Nephron (organoid): ENCODE measurements around the gene HCN3.

Experiments
- H3K27ac Mint-ChIP-seq, 3 experiments: 2 replicates each; pipeline ENCODE4 v1.8.0; 2020; ENCODE audit warnings: mixed read lengths in 3 of 3, mild to moderate bottlenecking in 2 of 3, moderate library complexity in 1 of 3
- H3K27me3 Mint-ChIP-seq: 2 replicates; pipeline ENCODE4 v1.8.0; 2021; ENCODE audit warnings: low read depth, mild to moderate bottlenecking, moderate library complexity, mixed read lengths
- H3K36me3 Mint-ChIP-seq: 2 replicates; pipeline ENCODE4 v1.8.0; 2020; ENCODE audit warnings: low read depth, mixed read lengths
- H3K4me1 Mint-ChIP-seq: 2 replicates; pipeline ENCODE4 v1.8.0; 2020; ENCODE audit warnings: mixed read lengths
- H3K4me3 Mint-ChIP-seq, 3 experiments: 2 replicates each; pipeline ENCODE4 v1.8.0; 2020; ENCODE audit warnings: mild to moderate bottlenecking in 3 of 3, mixed read lengths in 3 of 3, moderate library complexity in 2 of 3
- H3K9me3 Mint-ChIP-seq: 2 replicates; pipeline ENCODE4 v1.8.0; 2020; ENCODE audit warnings: mixed read lengths
- TF ChIP-seq, protein P1 (sequence below), 3 experiments: fragments of 200-600 bp; sonication (generic); IDR thresholded peaks; one replicate each; pipeline ENCODE4 v1.5.0; 2021; ENCODE audit warnings: antibody characterized with exemption in 3 of 3; ENCODE audit not compliant: unreplicated experiment in 3 of 3

Gene HCN3

DNA sequence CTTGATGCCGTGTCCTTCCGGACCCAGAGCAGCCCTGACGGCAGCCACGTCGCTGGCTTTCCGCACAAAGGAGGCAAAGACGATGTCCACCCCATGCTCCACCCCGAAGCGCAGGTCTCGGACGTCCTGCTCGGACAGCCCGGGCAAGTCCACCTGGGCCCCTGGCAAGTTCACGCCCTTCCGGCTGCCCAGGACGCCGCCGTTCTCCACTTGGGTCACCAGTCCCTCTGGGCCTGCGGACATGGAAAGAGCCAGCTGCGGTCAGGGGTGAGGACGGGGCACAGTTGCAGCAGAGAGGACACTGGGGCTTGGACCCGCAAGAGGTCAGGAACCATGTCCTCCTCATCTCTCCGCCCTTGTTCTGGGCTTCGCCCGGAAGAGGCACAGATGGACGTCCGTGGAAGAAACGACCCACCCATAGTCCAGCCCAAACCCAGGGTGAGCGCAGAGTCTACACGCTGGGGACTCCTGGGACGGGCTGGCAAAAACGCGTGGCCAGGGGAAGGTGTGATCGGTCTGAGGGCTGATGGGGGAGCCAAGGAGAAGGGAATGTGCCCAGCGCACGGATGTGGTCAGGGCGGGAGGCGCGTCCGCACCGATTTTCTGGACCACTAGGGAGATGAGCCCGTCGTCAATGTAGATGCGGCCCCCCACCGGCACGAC is 17.4 kb downstream of the HCN3 start:
- H3K4me3 Mint-ChIP-seq, result no peak overlapping the region
- TF ChIP-seq, protein P1, sequence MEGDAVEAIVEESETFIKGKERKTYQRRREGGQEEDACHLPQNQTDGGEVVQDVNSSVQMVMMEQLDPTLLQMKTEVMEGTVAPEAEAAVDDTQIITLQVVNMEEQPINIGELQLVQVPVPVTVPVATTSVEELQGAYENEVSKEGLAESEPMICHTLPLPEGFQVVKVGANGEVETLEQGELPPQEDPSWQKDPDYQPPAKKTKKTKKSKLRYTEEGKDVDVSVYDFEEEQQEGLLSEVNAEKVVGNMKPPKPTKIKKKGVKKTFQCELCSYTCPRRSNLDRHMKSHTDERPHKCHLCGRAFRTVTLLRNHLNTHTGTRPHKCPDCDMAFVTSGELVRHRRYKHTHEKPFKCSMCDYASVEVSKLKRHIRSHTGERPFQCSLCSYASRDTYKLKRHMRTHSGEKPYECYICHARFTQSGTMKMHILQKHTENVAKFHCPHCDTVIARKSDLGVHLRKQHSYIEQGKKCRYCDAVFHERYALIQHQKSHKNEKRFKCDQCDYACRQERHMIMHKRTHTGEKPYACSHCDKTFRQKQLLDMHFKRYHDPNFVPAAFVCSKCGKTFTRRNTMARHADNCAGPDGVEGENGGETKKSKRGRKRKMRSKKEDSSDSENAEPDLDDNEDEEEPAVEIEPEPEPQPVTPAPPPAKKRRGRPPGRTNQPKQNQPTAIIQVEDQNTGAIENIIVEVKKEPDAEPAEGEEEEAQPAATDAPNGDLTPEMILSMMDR (IDR thresholded peaks at IDR 0.05; ENCODE audit: unreplicated experiment in 3 of 3), result no peak
- no peak overlapping the region for H3K27ac Mint-ChIP-seq
- peaks cover 13% of the 10 kb centered on the region for H3K4me1 Mint-ChIP-seq
- peaks cover 56% of the 10 kb centered on the region for H3K27me3 Mint-ChIP-seq
- no peaks in the 10 kb centered on the region for H3K36me3 Mint-ChIP-seq
- H3K9me3 Mint-ChIP-seq, result peaks cover 3% of the 10 kb centered on the region

DNA sequence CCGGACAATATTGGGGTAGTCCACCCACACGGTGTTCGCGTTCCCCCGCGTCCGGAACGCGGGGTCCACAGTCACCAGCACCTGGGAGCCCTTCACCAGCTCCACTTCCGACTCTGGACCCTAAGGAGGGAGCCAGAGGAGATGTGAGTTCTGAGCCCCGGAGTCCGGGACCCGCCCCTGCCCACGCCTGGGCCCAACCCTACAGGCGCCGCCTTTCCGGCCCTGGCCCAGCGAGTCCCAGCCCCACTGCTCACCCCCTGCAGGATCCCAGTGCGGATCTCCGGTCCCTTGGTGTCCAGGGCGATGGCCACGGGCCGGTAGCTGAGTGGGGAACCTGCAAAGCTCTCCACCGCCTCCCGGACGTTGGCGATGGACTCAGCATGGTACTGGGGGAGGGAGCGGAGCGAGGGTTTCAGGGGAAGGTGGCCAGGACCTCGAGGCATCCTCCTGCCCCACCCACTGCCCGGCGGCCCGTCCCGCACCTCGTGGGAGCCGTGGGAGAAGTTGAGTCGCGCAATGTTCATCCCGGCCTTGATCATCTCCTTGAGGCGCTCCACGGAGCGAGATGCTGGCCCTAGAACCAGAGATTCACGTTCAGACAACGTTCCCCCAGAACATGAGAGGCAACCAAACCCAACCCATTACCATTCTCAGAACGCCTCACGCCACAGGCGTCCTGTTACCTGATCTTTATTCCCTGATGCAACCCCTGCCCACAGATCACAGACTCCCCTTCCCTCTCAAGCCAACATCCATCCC is 18.1 kb downstream of the HCN3 start:
- no peak overlapping the region for H3K4me3 Mint-ChIP-seq
- peaks cover 13% of the 10 kb centered on the region for H3K4me1 Mint-ChIP-seq
- H3K27ac Mint-ChIP-seq, result no peak overlapping the region
- no peaks in the 10 kb centered on the region for H3K36me3 Mint-ChIP-seq
- TF ChIP-seq, protein P1 (IDR thresholded peaks at IDR 0.05; ENCODE audit: unreplicated experiment in 3 of 3), result no peak
- peaks cover 3% of the 10 kb centered on the region for H3K9me3 Mint-ChIP-seq
- H3K27me3 Mint-ChIP-seq, result peaks cover 56% of the 10 kb centered on the region

DNA sequence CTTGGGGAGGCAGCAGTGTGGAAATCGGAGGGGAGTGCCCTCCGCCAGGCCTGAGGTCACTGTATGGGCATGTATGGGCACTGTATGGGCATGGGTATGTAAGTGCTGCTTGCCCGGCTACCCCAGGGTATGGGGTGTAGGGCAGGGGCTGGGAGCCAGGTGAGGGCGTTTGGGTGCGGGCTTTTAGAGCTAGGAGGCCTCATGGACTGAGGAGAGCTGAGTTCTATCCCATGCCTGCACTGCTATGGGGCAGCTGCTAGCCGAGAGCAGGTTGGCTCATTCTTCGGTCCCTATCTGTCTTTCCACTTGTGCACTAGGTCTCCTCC is 18.6 kb downstream of the HCN3 start:
- no peaks in the 10 kb centered on the region for H3K36me3 Mint-ChIP-seq
- H3K4me3 Mint-ChIP-seq, result no peak overlapping the region
- H3K27me3 Mint-ChIP-seq, result peaks cover 56% of the 10 kb centered on the region
- TF ChIP-seq, protein P1 (IDR thresholded peaks at IDR 0.05; ENCODE audit: unreplicated experiment in 3 of 3), result no peak
- peaks cover 3% of the 10 kb centered on the region for H3K9me3 Mint-ChIP-seq
- H3K4me1 Mint-ChIP-seq, result peaks cover 13% of the 10 kb centered on the region
- no peak overlapping the region for H3K27ac Mint-ChIP-seq

DNA sequence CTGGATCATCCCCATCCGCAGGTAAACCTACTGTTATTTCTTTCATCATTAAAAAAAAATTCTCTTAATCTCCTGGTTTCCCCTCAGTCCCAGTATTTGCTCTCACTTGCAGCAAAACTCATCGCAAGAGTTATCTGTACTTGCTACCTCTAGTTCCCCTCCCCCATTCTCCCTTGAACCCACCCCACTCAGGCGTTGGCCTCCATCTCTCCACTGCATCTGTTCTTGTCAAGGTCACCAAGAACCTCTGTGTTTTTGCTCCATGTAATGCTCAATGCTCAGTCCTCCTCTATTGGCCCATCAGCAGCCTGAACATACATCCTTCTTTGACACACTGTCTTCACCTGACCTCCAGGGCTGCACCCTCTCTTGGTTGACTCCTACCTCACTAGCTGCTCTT is 19.4 kb downstream of the HCN3 start:
- Mint-ChIP-seq H3K4me1 (peaks cover 13% of the 10 kb centered on the region), H3K9me3 (peaks cover 3% of the 10 kb centered on the region), H3K4me3 (no peak overlapping the region), H3K36me3 (no peaks in the 10 kb centered on the region), H3K27me3 (peaks cover 52% of the 10 kb centered on the region), H3K27ac (no peak overlapping the region)
- TF ChIP-seq, protein P1 (IDR thresholded peaks at IDR 0.05; ENCODE audit: unreplicated experiment in 3 of 3), result no peak

DNA sequence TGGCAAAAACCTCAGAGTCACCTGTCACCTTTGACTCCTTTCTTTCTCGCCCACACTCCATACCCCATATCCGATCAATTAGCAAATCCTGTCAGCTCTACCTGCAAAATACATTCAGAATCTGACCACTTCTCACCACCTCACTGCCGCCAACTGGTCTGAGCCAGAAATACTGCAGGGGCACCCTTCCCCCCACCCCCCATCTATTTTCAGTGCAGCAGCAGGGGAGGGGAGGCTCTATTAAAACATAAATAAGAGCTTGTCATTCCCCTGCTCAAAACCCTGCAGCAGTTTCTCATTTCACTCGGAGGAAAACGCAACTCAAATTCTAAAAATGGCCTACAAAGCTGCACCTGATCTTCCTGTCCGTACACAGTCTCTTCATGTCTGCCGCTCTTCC is 20.1 kb downstream of the HCN3 start:
- peaks cover 13% of the 10 kb centered on the region for H3K4me1 Mint-ChIP-seq
- TF ChIP-seq, protein P1 (IDR thresholded peaks at IDR 0.05; ENCODE audit: unreplicated experiment in 3 of 3), result no peak
- peak overlapping the region in 1 of 3 experiments; percentile 10 for H3K4me3 Mint-ChIP-seq
- H3K27me3 Mint-ChIP-seq, result peaks cover 44% of the 10 kb centered on the region
- peaks cover 3% of the 10 kb centered on the region for H3K9me3 Mint-ChIP-seq
- H3K27ac Mint-ChIP-seq, result no peak overlapping the region
- no peaks in the 10 kb centered on the region for H3K36me3 Mint-ChIP-seq

DNA sequence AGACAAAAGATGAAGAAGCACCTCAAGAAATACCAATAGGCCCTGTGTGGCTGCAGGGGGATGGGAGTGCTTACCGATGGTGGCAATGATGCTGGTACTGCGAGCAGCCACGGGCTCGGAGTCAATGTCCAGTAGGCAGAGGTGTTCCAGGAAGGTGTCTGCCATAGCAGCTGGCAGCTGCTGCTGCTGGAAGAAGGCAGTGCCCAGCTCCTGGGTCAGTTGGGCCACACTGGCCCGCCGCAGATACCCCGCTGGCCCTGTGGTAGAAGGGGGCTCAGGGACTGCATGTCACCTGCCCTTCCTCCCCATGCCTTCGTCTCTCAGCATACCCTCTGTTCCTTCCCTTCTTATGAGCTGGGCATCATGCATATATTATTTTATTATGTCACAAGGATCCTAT is 22.8 kb downstream of the HCN3 start:
- Mint-ChIP-seq H3K27ac (no peak overlapping the region), H3K9me3 (peaks cover 3% of the 10 kb centered on the region), H3K36me3 (no peaks in the 10 kb centered on the region), H3K27me3 (peaks cover 28% of the 10 kb centered on the region), H3K4me3 (no peak overlapping the region), H3K4me1 (peaks cover 14% of the 10 kb centered on the region)
- TF ChIP-seq, protein P1 (IDR thresholded peaks at IDR 0.05; ENCODE audit: unreplicated experiment in 3 of 3), result no peak
